ENCODE measurements around the gene PPIL4.
A peak's percentile ranks its signal among the peaks of the same experiment; 100 is the strongest.

PPIL4 gene

DNA sequence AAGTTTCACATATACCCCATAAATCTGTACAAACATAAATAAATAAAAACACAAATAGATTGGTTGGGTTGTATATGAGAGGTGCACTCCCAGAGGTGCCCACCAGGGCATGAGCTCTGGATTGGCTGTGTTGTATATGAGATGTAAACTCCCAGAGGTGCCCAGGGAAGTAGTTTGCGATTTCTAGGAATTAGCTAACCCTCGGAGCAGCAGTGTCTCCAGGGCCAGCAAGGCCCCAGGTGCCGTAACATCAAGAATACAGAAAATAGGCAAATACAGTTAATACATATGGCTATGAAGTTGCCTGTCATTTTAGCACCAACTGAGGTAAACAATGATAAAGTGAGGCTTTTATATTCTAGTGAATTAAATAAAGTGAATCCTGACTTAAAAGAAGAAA lies 14.9 kb upstream of the PPIL4 start:
- no peak overlapping the region for H3K4me3 ChIP-seq (ENCODE audit: control insufficient read depth, low read depth, low read length)
- DNase-seq (ENCODE audit: low read depth) = no peak
- TF ChIP-seq CTCF (IDR thresholded peaks at IDR 0.05; ENCODE audit: control insufficient read depth, insufficient read depth, low read depth, low read length, missing control alignments) = peak; percentile 47

DNA sequence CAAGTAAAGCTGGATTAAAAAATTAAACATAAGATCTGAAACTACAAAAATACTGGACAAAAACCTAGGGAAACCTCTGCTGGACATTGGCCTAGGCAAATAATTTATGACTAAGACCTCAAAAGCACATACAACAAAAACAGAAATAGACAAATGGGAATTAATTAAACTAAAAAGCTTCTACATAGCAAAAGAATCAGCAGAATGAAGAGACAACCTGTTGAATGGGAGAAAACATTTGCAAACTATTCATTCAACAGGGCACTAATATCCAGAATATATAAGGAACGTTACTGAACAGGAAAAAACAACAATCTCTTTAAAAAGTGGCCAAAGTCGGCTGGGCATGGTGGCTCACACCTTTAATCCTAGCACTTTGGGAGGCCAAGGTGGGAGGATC lies 13.5 kb upstream of the PPIL4 start:
- H3K4me3 ChIP-seq (ENCODE audit: control insufficient read depth, low read depth, low read length) = no peak overlapping the region
- no peak for DNase-seq (ENCODE audit: low read depth)
- no peak for TF ChIP-seq CTCF (IDR thresholded peaks at IDR 0.05; ENCODE audit: control insufficient read depth, insufficient read depth, low read depth, low read length, missing control alignments)

DNA sequence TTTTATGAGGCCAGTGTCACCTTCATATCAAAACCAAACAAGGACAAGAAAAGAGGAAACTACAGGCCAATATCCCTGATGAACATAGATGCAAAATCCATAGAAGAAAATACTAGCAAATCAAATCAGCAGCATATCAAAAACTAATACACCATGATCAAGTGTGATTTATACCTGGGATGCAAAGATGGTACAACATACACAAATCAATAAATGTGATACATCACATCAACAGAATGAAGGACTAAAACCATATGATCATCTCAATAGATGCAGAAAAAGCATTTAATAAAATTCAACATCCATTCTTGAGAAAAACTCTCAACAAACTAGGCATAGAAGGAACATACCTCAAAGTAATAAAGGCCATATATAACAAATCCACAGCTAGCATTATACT lies 12.2 kb upstream of the PPIL4 start:
- no peak overlapping the region for H3K4me3 ChIP-seq (ENCODE audit: control insufficient read depth, low read depth, low read length)
- TF ChIP-seq CTCF (IDR thresholded peaks at IDR 0.05; ENCODE audit: control insufficient read depth, insufficient read depth, low read depth, low read length, missing control alignments) = no peak
- DNase-seq (ENCODE audit: low read depth) = no peak

- no peak for TF ChIP-seq CTCF (IDR thresholded peaks at IDR 0.05; ENCODE audit: control insufficient read depth, insufficient read depth, low read depth, low read length, missing control alignments)
- no peak overlapping the region for H3K4me3 ChIP-seq (ENCODE audit: control insufficient read depth, low read depth, low read length)
- no peak for DNase-seq (ENCODE audit: low read depth)
Measured at GRCh38 chr6:149551920-149552319, 6.1 kb upstream of the PPIL4 start.

- DNase-seq (ENCODE audit: low read depth) = peak; percentile 21
- H3K4me3 ChIP-seq (ENCODE audit: control insufficient read depth, low read depth, low read length) = peak overlapping the region; percentile 72
- no peak for TF ChIP-seq CTCF (IDR thresholded peaks at IDR 0.05; ENCODE audit: control insufficient read depth, insufficient read depth, low read depth, low read length, missing control alignments)
Measured at GRCh38 chr6:149545258-149545753, 537 bp downstream of the PPIL4 start.

- peak overlapping the region; percentile 72 for H3K4me3 ChIP-seq (ENCODE audit: control insufficient read depth, low read depth, low read length)
- no peak for TF ChIP-seq CTCF (IDR thresholded peaks at IDR 0.05; ENCODE audit: control insufficient read depth, insufficient read depth, low read depth, low read length, missing control alignments)
- DNase-seq (ENCODE audit: low read depth) = no peak
Measured at GRCh38 chr6:149544646-149545257, 1.1 kb downstream of the PPIL4 start.
